Measurements from ENCODE around the gene SLC25A36.
"Not testable (repeated sequence)": the region's sequence is repeated elsewhere in the genome, so short reads cannot be mapped to it uniquely, and the experiment has no call there.

The SLC25A36 gene

DNA sequence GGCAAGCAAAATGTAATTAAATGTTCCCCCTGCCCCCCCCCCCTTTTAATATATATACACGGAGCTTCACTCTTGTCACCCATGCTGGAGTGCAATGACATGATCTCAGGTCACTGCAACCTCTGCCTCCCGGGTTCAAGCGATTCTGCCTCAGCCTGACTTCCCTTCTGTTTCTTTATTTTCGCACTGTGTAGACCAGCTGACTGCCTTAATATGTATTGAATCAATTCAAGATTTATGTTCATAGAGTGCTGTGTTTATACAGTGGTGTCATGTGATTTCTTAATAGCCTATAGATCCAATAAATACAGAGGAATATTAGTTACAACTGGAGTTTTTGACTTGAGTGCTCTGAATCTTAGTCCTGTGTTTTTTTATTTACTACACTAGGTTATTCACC, 39.0 kb downstream of the SLC25A36 start:
- Histone ChIP-seq H2AFZ (ENCODE audit: low read length) (no peak overlapping the region), H3F3A (ENCODE audit: insufficient read depth, low read length) (no peaks in the 10 kb centered on the region), H3K27me3 (ENCODE audit: insufficient read depth, low read length) (no peaks in the 10 kb centered on the region), H4K20me1 (ENCODE audit: insufficient read depth, low read length) (no peaks in the 10 kb centered on the region), H3K79me2 (ENCODE audit: insufficient read depth, low read length) (no peaks in the 10 kb centered on the region), H3K4me3 (ENCODE audit: low read depth, low read length, poor library complexity, severe bottlenecking) (no peak overlapping the region), H3K4me1 (ENCODE audit: insufficient read depth, low read length, severe bottlenecking) (no peaks in the 10 kb centered on the region), H3K36me3 (ENCODE audit: insufficient read depth, low read length) (peaks cover 45% of the 10 kb centered on the region), H3K9ac (ENCODE audit: low read length) (no peak overlapping the region), H3K4me2 (ENCODE audit: low read length) (no peak overlapping the region), H3K9me2 (ENCODE audit: low read depth, low read length) (no peaks in the 10 kb centered on the region), H3K9me3 (ENCODE audit: low read length) (no peaks in the 10 kb centered on the region), H3K27ac (ENCODE audit: low read depth, low read length, poor library complexity, severe bottlenecking) (no peak overlapping the region)
- TF ChIP-seq CTCF (IDR thresholded peaks at IDR 0.05; ENCODE audit: low read length) = no peak
- TF ChIP-seq EZH2 (IDR thresholded peaks at IDR 0.05; ENCODE audit: borderline replicate concordance, low read length) = no peak

- H3K4me2 ChIP-seq (ENCODE audit: low read length); H3K9ac ChIP-seq (ENCODE audit: low read length); H3K9me3 ChIP-seq (ENCODE audit: low read length); H3K79me2 ChIP-seq (ENCODE audit: insufficient read depth, low read length); H3K4me1 ChIP-seq (ENCODE audit: insufficient read depth, low read length, severe bottlenecking); H3K27ac ChIP-seq (ENCODE audit: low read depth, low read length, poor library complexity, severe bottlenecking); H3K27me3 ChIP-seq (ENCODE audit: insufficient read depth, low read length); H3K36me3 ChIP-seq (ENCODE audit: insufficient read depth, low read length); H3K4me3 ChIP-seq (ENCODE audit: low read depth, low read length, poor library complexity, severe bottlenecking); H3K9me2 ChIP-seq (ENCODE audit: low read depth, low read length); H4K20me1 ChIP-seq (ENCODE audit: insufficient read depth, low read length); H2AFZ ChIP-seq (ENCODE audit: low read length); H3F3A ChIP-seq (ENCODE audit: insufficient read depth, low read length): not testable (repeated sequence)
Observed at GRCh38 chr3:140987792-140988191, 46.2 kb downstream of the SLC25A36 start.

GRCh38 chr3:140994316-140994715, 52.7 kb downstream of the SLC25A36 start:
- Histone ChIP-seq H3F3A (ENCODE audit: insufficient read depth, low read length) (no peaks in the 10 kb centered on the region), H3K27ac (ENCODE audit: low read depth, low read length, poor library complexity, severe bottlenecking) (no peak overlapping the region), H3K36me3 (ENCODE audit: insufficient read depth, low read length) (no peaks in the 10 kb centered on the region), H3K9me3 (ENCODE audit: low read length) (peaks cover 4% of the 10 kb centered on the region), H3K4me1 (ENCODE audit: insufficient read depth, low read length, severe bottlenecking) (no peaks in the 10 kb centered on the region), H3K4me3 (ENCODE audit: low read depth, low read length, poor library complexity, severe bottlenecking) (no peak overlapping the region), H3K4me2 (ENCODE audit: low read length) (no peak overlapping the region), H3K27me3 (ENCODE audit: insufficient read depth, low read length) (no peaks in the 10 kb centered on the region), H2AFZ (ENCODE audit: low read length) (no peak overlapping the region), H3K9me2 (ENCODE audit: low read depth, low read length) (no peaks in the 10 kb centered on the region), H3K79me2 (ENCODE audit: insufficient read depth, low read length) (no peaks in the 10 kb centered on the region), H4K20me1 (ENCODE audit: insufficient read depth, low read length) (no peaks in the 10 kb centered on the region), H3K9ac (ENCODE audit: low read length) (no peak overlapping the region)
- TF ChIP-seq CTCF (IDR thresholded peaks at IDR 0.05; ENCODE audit: low read length) (no peak), EZH2 (IDR thresholded peaks at IDR 0.05; ENCODE audit: borderline replicate concordance, low read length) (no peak)

DNA sequence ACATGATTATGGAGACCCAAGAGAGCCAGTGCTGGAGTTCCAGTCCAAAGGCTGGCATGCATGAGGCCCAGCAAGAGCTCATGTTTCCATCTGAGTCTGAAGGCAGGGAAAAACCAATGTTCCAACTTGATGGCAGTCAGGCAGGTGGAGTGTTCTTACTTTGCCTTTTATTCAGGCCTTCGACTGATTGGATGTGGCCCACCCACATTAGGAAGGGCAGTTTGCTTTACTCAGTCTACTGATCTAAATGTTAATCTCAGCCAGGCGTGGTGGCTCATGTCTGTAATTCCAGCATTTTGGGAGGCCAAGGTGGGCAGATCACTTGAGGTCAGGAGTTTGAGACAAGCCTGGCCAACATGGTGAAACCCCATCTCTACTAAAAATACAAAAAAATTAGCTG, 53.2 kb downstream of the SLC25A36 start:
- H3K4me2 ChIP-seq (ENCODE audit: low read length); H3K9ac ChIP-seq (ENCODE audit: low read length); H3K4me1 ChIP-seq (ENCODE audit: insufficient read depth, low read length, severe bottlenecking); H3K27ac ChIP-seq (ENCODE audit: low read depth, low read length, poor library complexity, severe bottlenecking); H3K27me3 ChIP-seq (ENCODE audit: insufficient read depth, low read length); H4K20me1 ChIP-seq (ENCODE audit: insufficient read depth, low read length); H3K9me2 ChIP-seq (ENCODE audit: low read depth, low read length); H3K9me3 ChIP-seq (ENCODE audit: low read length); H3F3A ChIP-seq (ENCODE audit: insufficient read depth, low read length); H3K79me2 ChIP-seq (ENCODE audit: insufficient read depth, low read length); H2AFZ ChIP-seq (ENCODE audit: low read length); H3K4me3 ChIP-seq (ENCODE audit: low read depth, low read length, poor library complexity, severe bottlenecking); H3K36me3 ChIP-seq (ENCODE audit: insufficient read depth, low read length): not testable (repeated sequence)

All from OCI-LY1 (cell line).